H9 (cell line): Measurements from ENCODE around the gene CACNA1D. TPM values are rescaled to one million over a fixed set of nuclear protein-coding genes. Genes with fewer than 3 reads are reported as not detected.

Experiments
- DNase-seq: peaks from one replicate; pipeline ENCODE4 v3.0.0-alpha.2; 2017
- H2AFZ ChIP-seq: one replicate; pipeline ENCODE4 v1.6.1; 2013; ENCODE audit warnings: mild to moderate bottlenecking, low read length, control low read depth, moderate library complexity
- H2AK5ac ChIP-seq: 2 replicates; pipeline ENCODE4 v1.6.1; 2013; ENCODE audit warnings: low read length, control low read depth, mixed read lengths; ENCODE audit not compliant: insufficient read length
- H2BK120ac ChIP-seq: one replicate; pipeline ENCODE4 v1.6.1; 2013; ENCODE audit warnings: low read depth, mild to moderate bottlenecking, low read length, control low read depth, inconsistent platforms; ENCODE audit not compliant: poor library complexity, severe bottlenecking
- H2BK12ac ChIP-seq: 2 replicates; pipeline ENCODE4 v1.6.1; 2013; ENCODE audit warnings: low read length, control low read depth, mixed read lengths, low read depth; ENCODE audit not compliant: insufficient read length
- H2BK15ac ChIP-seq: 2 replicates; pipeline ENCODE4 v1.6.1; 2013; ENCODE audit warnings: low read depth, low read length, control low read depth
- H2BK20ac ChIP-seq: one replicate; pipeline ENCODE4 v1.6.1; 2013; ENCODE audit warnings: low read depth, mild to moderate bottlenecking, low read length, control low read depth, inconsistent platforms; ENCODE audit not compliant: poor library complexity, severe bottlenecking
- H2BK5ac ChIP-seq: 2 replicates; pipeline ENCODE4 v1.6.1; 2013; ENCODE audit warnings: low read length, control low read depth, mixed read lengths; ENCODE audit not compliant: insufficient read length
- H3K14ac ChIP-seq: 2 replicates; pipeline ENCODE4 v1.6.1; 2013; ENCODE audit warnings: low read length, control low read depth; ENCODE audit not compliant: insufficient read depth
- H3K18ac ChIP-seq: 2 replicates; pipeline ENCODE4 v1.6.1; 2013; ENCODE audit warnings: low read depth, mild to moderate bottlenecking, mixed read lengths, low read length, control low read depth; ENCODE audit not compliant: insufficient read length
- H3K23ac ChIP-seq: 2 replicates; pipeline ENCODE4 v1.6.1; 2013; ENCODE audit warnings: low read length, control low read depth, mixed read lengths, low read depth; ENCODE audit not compliant: insufficient read length
- H3K23me2 ChIP-seq: 2 replicates; pipeline ENCODE4 v1.6.1; 2013; ENCODE audit warnings: low read depth, mild to moderate bottlenecking, mixed read lengths, low read length, control low read depth; ENCODE audit not compliant: insufficient read length, poor library complexity, severe bottlenecking
- H3K27ac ChIP-seq: 2 replicates; pipeline ENCODE4 v1.5.1; 2013; ENCODE audit warnings: low read length, control low read depth, mixed read lengths, low read depth; ENCODE audit not compliant: insufficient read length
- H3K27me3 ChIP-seq: 2 replicates; pipeline ENCODE4 v1.6.1; 2013; ENCODE audit warnings: low read length, control low read depth, inconsistent platforms; ENCODE audit not compliant: insufficient read depth
- H3K4ac ChIP-seq: 2 replicates; pipeline ENCODE4 v1.6.1; 2013; ENCODE audit warnings: low read depth, mild to moderate bottlenecking, control low read depth, inconsistent platforms, low read length, moderate library complexity
- H3K4me1 ChIP-seq: 2 replicates; pipeline ENCODE4 v1.6.1; 2013; ENCODE audit warnings: low read length, control low read depth, inconsistent platforms; ENCODE audit not compliant: insufficient read depth
- H3K4me2 ChIP-seq: 2 replicates; pipeline ENCODE4 v1.6.1; 2013; ENCODE audit warnings: low read length, control low read depth, mixed read lengths; ENCODE audit not compliant: insufficient read length, insufficient read depth
- H3K56ac ChIP-seq: 2 replicates; pipeline ENCODE4 v1.6.1; 2013; ENCODE audit warnings: low read depth, mild to moderate bottlenecking, mixed read lengths, low read length, control low read depth; ENCODE audit not compliant: insufficient read length
- H3K79me1 ChIP-seq: 2 replicates; pipeline ENCODE4 v1.6.1; 2013; ENCODE audit warnings: low read depth, mild to moderate bottlenecking, moderate library complexity, low read length, control low read depth, inconsistent platforms; ENCODE audit not compliant: insufficient read depth, poor library complexity, severe bottlenecking
- H3K79me2 ChIP-seq: 2 replicates; pipeline ENCODE4 v1.6.1; 2013; ENCODE audit warnings: low read length, control low read depth, inconsistent platforms; ENCODE audit not compliant: insufficient read depth
- H3K9ac ChIP-seq: 2 replicates; pipeline ENCODE4 v1.6.1; 2013; ENCODE audit warnings: low read length, control low read depth, mixed read lengths; ENCODE audit not compliant: insufficient read length; ENCODE audit errors: extremely low read depth
- H3K9me3 ChIP-seq: one replicate; pipeline ENCODE4 v1.6.1; 2013; ENCODE audit warnings: low read depth, low read length, inconsistent platforms; ENCODE audit not compliant: control insufficient read depth
- H3T11ph ChIP-seq: one replicate; pipeline ENCODE4 v1.6.1; 2013; ENCODE audit warnings: mild to moderate bottlenecking, low read length, control low read depth, inconsistent platforms
- H4K20me1 ChIP-seq: one replicate; pipeline ENCODE4 v1.6.1; 2013; ENCODE audit not compliant: control insufficient read depth, insufficient read length, insufficient read depth
- H4K5ac ChIP-seq: 2 replicates; pipeline ENCODE4 v1.6.1; 2013; ENCODE audit warnings: low read depth, mild to moderate bottlenecking, mixed read lengths, low read length, control low read depth; ENCODE audit not compliant: insufficient read length
- H4K8ac ChIP-seq: replicated peaks from 2 replicates; pipeline ENCODE4 v1.6.1; 2013; ENCODE audit warnings: low read length, control low read depth, mixed read lengths, low read depth; ENCODE audit not compliant: insufficient read length
- H4K91ac ChIP-seq: 2 replicates; pipeline ENCODE4 v1.6.1; 2013; ENCODE audit warnings: low read depth, mild to moderate bottlenecking, moderate library complexity, mixed read lengths, low read length, control low read depth; ENCODE audit not compliant: insufficient read length
- H3K27ac Mint-ChIP-seq, 3 experiments: 2 replicates in 2 of 3; 3 replicates in 1 of 3; pipeline ENCODE4 v1.8.0; 2020 to 2021; ENCODE audit warnings: mixed read lengths in 3 of 3, mild to moderate bottlenecking in 1 of 3, moderate library complexity in 1 of 3
- H3K27me3 Mint-ChIP-seq: 2 replicates; pipeline ENCODE4 v1.8.0; 2021; ENCODE audit warnings: low read depth, mild to moderate bottlenecking, moderate library complexity, mixed read lengths
- H3K36me3 Mint-ChIP-seq, 3 experiments: 2 replicates in 2 of 3; 3 replicates in 1 of 3; pipeline ENCODE4 v1.8.0; 2020 to 2021; ENCODE audit warnings: low read depth in 3 of 3, mixed read lengths in 3 of 3; ENCODE audit not compliant: insufficient read depth in 1 of 3
- H3K4me1 Mint-ChIP-seq, 2 experiments: 2 replicates each; pipeline ENCODE4 v1.8.0; 2020; ENCODE audit warnings: mixed read lengths in 2 of 2
- H3K4me3 Mint-ChIP-seq, 2 experiments: 2 replicates in 1 of 2; 3 replicates in 1 of 2; pipeline ENCODE4 v1.8.0; 2020 to 2021; ENCODE audit warnings: mild to moderate bottlenecking in 2 of 2, mixed read lengths in 2 of 2, moderate library complexity in 1 of 2
- H3K9me3 Mint-ChIP-seq, 2 experiments: 2 replicates in 1 of 2; 3 replicates in 1 of 2; pipeline ENCODE4 v1.8.0; 2020; ENCODE audit warnings: mild to moderate bottlenecking in 2 of 2, mixed read lengths in 2 of 2, moderate library complexity in 1 of 2
- total RNA-seq: library from RNA; stranded (reverse); gene quantifications from 2 replicates; pipeline ENCODE4 v1.2.1, GENCODE V29; 2021
- TF ChIP-seq, protein P1 (sequence below): fragments of 200-600 bp; sonication (generic); conservative IDR thresholded peaks from 3 replicates; pipeline ENCODE4 v1.8.0; 2021; ENCODE audit warnings: antibody characterized with exemption, mild to moderate bottlenecking

The CACNA1D gene
- total RNA-seq, 1 experiment from 2014 or later, result 3.5 TPM

DNA sequence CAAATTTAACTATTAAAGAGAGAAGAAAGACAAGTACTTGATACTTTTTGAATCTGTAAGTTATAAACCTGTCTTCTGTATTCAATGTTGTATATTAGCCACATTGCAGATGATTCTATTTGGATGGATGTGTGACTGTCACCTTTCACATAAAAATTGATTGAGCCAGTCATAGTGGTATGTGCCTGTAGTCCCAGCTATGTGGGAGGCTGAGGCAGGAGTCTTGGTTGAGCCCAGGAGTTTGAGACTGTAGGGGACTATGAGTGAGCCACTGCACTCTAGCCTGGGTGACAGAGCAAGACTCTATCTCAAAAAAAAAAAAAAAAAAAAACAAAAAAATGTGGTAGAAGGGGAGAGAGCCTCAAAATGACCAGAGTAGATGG lies 12.3 kb downstream of the CACNA1D start:
- H4K5ac ChIP-seq, result no peak overlapping the region
- Mint-ChIP-seq H3K9me3 (no peaks in the 10 kb centered on the region), H3K27ac (no peak overlapping the region), H3K4me1 (peaks cover 17 to 26% of the 10 kb centered on the region in 2 experiments), H3K27me3 (no peaks in the 10 kb centered on the region; the same call in 1 of the 2 replicates), H3K4me3 (no peak overlapping the region), H3K36me3 (no peaks in the 10 kb centered on the region)
- no peak overlapping the region for H3K27ac ChIP-seq
- H3T11ph ChIP-seq, result no peak overlapping the region
- no peak overlapping the region for H3K18ac ChIP-seq
- no peaks in the 10 kb centered on the region for H3K79me1 ChIP-seq
- H2AFZ ChIP-seq, result no peak overlapping the region
- H3K56ac ChIP-seq, result no peak overlapping the region
- no peak overlapping the region for H3K14ac ChIP-seq
- no peaks in the 10 kb centered on the region for H4K20me1 ChIP-seq
- H3K27me3 ChIP-seq, result no peaks in the 10 kb centered on the region
- H2BK20ac ChIP-seq, result no peak overlapping the region
- no peak overlapping the region for H2BK15ac ChIP-seq
- no peak overlapping the region for H2AK5ac ChIP-seq
- no peaks in the 10 kb centered on the region for H3K9me3 ChIP-seq
- TF ChIP-seq, protein P1, sequence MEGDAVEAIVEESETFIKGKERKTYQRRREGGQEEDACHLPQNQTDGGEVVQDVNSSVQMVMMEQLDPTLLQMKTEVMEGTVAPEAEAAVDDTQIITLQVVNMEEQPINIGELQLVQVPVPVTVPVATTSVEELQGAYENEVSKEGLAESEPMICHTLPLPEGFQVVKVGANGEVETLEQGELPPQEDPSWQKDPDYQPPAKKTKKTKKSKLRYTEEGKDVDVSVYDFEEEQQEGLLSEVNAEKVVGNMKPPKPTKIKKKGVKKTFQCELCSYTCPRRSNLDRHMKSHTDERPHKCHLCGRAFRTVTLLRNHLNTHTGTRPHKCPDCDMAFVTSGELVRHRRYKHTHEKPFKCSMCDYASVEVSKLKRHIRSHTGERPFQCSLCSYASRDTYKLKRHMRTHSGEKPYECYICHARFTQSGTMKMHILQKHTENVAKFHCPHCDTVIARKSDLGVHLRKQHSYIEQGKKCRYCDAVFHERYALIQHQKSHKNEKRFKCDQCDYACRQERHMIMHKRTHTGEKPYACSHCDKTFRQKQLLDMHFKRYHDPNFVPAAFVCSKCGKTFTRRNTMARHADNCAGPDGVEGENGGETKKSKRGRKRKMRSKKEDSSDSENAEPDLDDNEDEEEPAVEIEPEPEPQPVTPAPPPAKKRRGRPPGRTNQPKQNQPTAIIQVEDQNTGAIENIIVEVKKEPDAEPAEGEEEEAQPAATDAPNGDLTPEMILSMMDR, result no peak
- H2BK12ac ChIP-seq, result no peak overlapping the region
- no peaks in the 10 kb centered on the region for H3K23me2 ChIP-seq
- no peak for DNase-seq
- H3K4ac ChIP-seq, result no peak overlapping the region
- no peak overlapping the region for H3K9ac ChIP-seq
- H4K91ac ChIP-seq, result no peak overlapping the region
- H3K79me2 ChIP-seq, result no peaks in the 10 kb centered on the region
- peaks cover 2% of the 10 kb centered on the region; the same call in 1 of the 2 replicates for H3K4me1 ChIP-seq
- no peak overlapping the region for H3K23ac ChIP-seq
- no peak overlapping the region for H4K8ac ChIP-seq
- H2BK5ac ChIP-seq, result no peak overlapping the region
- no peak overlapping the region for H2BK120ac ChIP-seq
- no peak overlapping the region for H3K4me2 ChIP-seq
